Activated naive CD8-positive, alpha-beta T cell treated with anti-CD3 and anti-CD28 coated beads, Interleukin-2, amount 50 U/mL, for 24 hours (primary cell): Measurements from ENCODE around the gene KCNK17.

ENCODE experiments used
- ATAC-seq: fragments of 150-1000 bp; cut with Tn5 transposase; one replicate; pipeline ENCODE4 v1.10.0; 2021
- DNase-seq: peaks from one replicate; pipeline ENCODE4 v3.0.0; 2021
- H3K27ac Mint-ChIP-seq: one replicate; pipeline ENCODE4 v1.8.0; 2021; ENCODE audit warnings: mild to moderate bottlenecking, mixed read lengths
- H3K27me3 Mint-ChIP-seq: one replicate; pipeline ENCODE4 v1.8.0; 2021; ENCODE audit warnings: mixed read lengths
- H3K36me3 Mint-ChIP-seq: one replicate; pipeline ENCODE4 v1.8.0; 2021; ENCODE audit warnings: low read depth, mixed read lengths
- H3K4me1 Mint-ChIP-seq: one replicate; pipeline ENCODE4 v1.8.0; 2021; ENCODE audit warnings: mixed read lengths
- H3K4me3 Mint-ChIP-seq: one replicate; pipeline ENCODE4 v1.8.0; 2021; ENCODE audit warnings: mild to moderate bottlenecking, moderate library complexity, mixed read lengths
- H3K9me3 Mint-ChIP-seq: one replicate; pipeline ENCODE4 v1.8.0; 2021; ENCODE audit warnings: mixed read lengths

Gene KCNK17

DNA sequence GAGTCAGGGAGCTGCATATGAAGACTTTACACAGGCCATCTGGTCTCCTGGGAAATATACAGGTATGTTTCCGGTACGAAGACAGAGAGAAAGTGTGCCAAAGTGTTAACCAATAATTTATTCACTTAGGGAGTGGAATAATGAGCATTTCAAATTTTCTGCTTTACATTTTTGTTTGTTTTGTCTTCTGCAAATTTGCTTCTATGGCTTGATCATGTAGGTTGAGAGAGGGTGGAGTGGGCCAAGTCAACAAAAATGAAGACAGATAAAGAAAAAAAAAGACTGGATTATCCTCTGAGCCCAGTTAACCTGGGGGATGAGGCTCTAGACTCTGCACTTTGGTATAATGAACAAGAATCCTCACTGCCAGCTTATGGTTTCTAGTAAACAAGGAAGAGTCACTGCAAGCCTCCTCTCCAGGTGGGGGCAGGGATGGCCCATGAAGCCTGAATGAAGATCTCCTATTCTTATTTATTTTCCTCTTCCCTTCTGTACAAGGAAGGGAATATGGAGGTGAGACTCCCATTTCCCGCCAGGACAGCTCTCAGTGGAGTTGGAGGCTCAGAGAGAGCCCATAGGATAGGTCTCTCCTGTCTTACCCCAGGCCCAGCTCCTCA lies 37.7 kb downstream of the KCNK17 start:
- Mint-ChIP-seq H3K27ac (no peak overlapping the region), H3K36me3 (no peaks in the 10 kb centered on the region), H3K27me3 (peaks cover 4% of the 10 kb centered on the region), H3K4me3 (no peak overlapping the region), H3K9me3 (no peaks in the 10 kb centered on the region), H3K4me1 (no peaks in the 10 kb centered on the region)
- DNase-seq (no peak), ATAC-seq (no peak)

DNA sequence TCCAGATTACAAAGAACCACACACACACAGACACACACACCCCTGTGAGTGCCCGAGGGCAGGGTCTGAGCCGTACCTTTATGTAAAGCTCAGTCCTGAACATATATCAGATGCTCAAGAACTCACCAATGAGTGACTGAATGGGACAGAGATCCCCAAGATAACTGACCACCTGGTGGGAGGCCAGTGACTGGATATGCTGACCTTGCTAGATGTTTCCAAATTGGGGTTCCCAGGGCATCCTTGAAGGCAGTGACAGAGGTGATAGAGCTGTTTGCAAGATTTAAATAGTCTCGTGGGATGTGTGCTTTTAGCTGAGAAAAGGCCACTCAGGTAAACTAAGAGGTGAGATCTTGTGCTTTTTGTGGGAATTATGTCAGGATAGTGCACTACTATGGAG lies 39.3 kb downstream of the KCNK17 start:
- Mint-ChIP-seq H3K4me3 (no peak overlapping the region), H3K36me3 (no peaks in the 10 kb centered on the region), H3K4me1 (no peaks in the 10 kb centered on the region), H3K27ac (no peak overlapping the region), H3K9me3 (no peaks in the 10 kb centered on the region), H3K27me3 (peaks cover 1% of the 10 kb centered on the region)
- DNase-seq (no peak), ATAC-seq (no peak)

DNA sequence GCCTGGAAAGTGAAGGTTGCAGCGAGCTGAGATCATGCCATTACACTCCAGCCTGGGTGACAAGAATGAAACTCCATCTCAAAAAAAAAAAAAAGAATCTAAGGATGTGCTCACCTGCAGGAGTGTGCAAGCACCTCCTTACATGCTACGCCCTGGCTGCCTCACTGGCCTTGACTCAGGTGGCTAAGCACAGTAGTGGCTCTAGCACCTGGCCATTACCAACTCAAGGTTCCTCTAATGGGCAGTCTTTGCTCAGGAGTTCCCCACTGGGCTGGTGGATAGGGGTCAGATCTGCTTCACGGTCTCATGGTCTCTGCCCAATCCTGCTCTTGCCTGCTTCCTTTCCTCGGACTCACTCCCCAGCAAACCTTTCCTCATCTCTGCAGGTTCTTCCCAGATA lies 39.7 kb downstream of the KCNK17 start:
- Mint-ChIP-seq H3K4me1 (no peaks in the 10 kb centered on the region), H3K9me3 (no peaks in the 10 kb centered on the region), H3K4me3 (no peak overlapping the region), H3K36me3 (no peaks in the 10 kb centered on the region), H3K27ac (no peak overlapping the region), H3K27me3 (peaks cover 1% of the 10 kb centered on the region)
- no peak for DNase-seq
- ATAC-seq = no peak

DNA sequence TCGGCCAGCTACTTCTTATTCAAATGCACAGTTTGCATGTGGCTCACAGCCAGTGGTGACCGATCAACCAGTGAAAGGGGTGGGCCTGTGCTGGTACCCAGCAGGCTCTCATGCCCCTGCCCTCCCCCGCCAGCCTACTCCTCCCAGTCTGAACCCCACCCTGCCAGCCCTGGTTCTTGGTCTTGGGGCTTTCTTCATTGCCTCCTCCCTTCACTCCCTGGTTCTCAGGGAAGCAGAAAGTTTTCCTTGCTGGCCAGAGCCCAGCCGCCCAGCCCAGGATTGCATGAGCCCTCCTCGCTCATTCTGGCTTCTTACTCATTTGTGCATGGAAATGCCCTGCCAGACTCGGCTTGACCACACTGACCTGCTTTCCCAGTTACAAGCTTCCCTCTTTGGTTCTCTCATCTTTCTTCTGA lies 40.8 kb downstream of the KCNK17 start:
- Mint-ChIP-seq H3K9me3 (no peaks in the 10 kb centered on the region), H3K27me3 (peaks cover 1% of the 10 kb centered on the region), H3K27ac (no peak overlapping the region), H3K4me3 (no peak overlapping the region), H3K4me1 (no peaks in the 10 kb centered on the region), H3K36me3 (no peaks in the 10 kb centered on the region)
- no peak for DNase-seq
- ATAC-seq = no peak

DNA sequence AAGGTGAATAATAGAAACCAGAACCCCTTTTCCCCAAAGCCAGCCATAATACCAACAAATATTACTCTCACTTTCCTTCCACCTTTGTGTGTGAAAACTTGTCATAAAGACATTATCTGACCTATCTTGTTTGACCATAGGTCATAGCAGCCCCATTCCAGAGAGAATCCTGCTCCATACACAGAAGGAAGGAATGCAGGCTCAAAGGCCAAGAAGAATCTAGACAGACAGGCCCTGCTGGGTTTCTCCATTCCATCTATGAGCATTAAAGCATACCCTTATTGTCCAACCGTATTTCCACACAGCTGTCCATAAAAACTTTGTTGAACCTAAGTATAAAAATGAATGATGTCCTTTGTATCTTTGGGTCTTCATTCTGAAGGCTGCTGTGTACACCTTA lies 44.3 kb downstream of the KCNK17 start:
- ATAC-seq = no peak
- no peaks in the 10 kb centered on the region for H3K9me3 Mint-ChIP-seq

DNA sequence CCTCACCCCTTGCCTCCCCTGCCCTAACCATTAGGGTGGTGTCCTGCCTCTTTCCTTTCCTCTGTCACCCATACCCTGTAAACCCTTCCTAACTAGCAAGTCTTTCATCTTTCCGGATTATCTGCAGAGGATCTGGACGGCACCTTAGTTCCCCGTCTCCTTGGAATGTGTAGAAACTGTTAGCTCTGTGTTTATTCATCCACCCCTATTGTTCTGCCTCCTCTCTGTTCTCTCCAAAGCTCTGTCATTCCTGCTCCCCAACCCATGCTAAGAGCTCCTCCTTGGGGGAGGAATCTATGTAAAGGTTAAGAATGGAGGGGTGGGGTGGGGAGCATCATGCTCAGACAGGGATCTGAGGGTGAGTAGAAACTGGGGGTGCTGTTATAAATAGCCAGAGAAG lies 45.5 kb downstream of the KCNK17 start:
- ATAC-seq = no peak

More for the DNA sequence above, 44.3 kb downstream of the KCNK17 start:
- H3K36me3 Mint-ChIP-seq = no peaks in the 10 kb centered on the region
- H3K4me1 Mint-ChIP-seq = peaks cover 8% of the 10 kb centered on the region
- no peak overlapping the region for H3K27ac Mint-ChIP-seq
- H3K27me3 Mint-ChIP-seq = peaks cover 1% of the 10 kb centered on the region
- no peak overlapping the region for H3K4me3 Mint-ChIP-seq
- no peak for DNase-seq

DNA sequence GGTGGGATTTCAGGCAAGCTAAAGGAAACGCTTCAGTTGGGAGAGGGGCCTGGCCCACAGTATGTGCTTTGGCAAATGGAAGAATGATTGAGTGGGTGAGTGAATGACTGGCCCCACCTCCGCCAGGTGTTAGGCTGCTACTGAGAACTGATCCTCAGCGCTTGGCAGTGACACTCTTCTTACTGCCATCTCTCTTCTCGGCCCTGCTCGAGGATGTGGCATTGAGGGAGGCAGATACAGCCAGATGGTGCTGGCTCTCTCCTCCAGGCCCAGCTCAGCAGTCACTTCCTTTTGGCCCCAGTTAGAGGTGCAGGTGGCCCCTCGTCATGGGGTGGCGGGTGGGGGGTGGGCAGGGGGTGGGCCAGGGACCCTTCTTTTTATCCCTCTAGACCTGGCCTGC lies 46.0 kb downstream of the KCNK17 start:
- Mint-ChIP-seq H3K27ac (no peak overlapping the region), H3K9me3 (no peaks in the 10 kb centered on the region)

More for the DNA sequence above, 45.5 kb downstream of the KCNK17 start:
- no peaks in the 10 kb centered on the region for H3K36me3 Mint-ChIP-seq
- no peak for DNase-seq
- H3K4me3 Mint-ChIP-seq = no peak overlapping the region
- no peak overlapping the region for H3K27ac Mint-ChIP-seq
- peaks cover 15% of the 10 kb centered on the region for H3K4me1 Mint-ChIP-seq
- H3K9me3 Mint-ChIP-seq = no peaks in the 10 kb centered on the region
- H3K27me3 Mint-ChIP-seq = peaks cover 1% of the 10 kb centered on the region

DNA sequence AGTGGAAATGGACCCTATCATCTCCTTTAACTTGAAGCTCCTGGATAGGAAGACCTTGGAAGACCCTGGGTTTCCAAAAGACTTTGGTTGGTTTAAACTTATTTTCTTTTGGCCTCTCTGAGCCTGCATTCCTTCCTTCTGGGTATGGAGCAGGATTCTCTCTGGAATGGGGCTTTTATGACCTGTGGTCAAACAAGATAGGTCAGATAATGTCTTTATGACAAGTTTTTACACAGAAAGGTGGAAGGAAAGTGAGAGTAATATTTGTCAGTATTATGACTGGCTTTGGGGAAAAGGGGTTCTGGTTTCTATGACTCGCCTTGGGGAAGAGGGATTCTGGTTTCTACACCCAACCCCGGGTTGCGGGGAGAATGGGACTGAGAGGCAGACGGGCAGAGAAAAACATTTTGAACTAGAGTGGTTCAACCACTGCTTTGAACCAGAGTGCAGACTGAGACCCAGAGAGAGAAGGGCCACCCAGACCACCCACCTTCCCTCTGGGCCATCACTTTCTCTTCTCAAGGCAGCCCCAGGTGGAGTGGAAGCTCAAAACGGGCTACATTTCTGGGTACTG lies 47.4 kb downstream of the KCNK17 start:
- H3K9me3 Mint-ChIP-seq = no peaks in the 10 kb centered on the region
- ATAC-seq (peak; percentile 61), DNase-seq (peak; percentile 6)
- no peak overlapping the region for H3K4me3 Mint-ChIP-seq
- peaks cover 5% of the 10 kb centered on the region for H3K27me3 Mint-ChIP-seq
- no peak overlapping the region for H3K27ac Mint-ChIP-seq
- no peaks in the 10 kb centered on the region for H3K36me3 Mint-ChIP-seq
- peaks cover 20% of the 10 kb centered on the region for H3K4me1 Mint-ChIP-seq

More for the DNA sequence above, 46.0 kb downstream of the KCNK17 start:
- Mint-ChIP-seq H3K36me3 (no peaks in the 10 kb centered on the region), H3K27me3 (peaks cover 1% of the 10 kb centered on the region), H3K4me3 (no peak overlapping the region), H3K4me1 (peaks cover 20% of the 10 kb centered on the region)
- DNase-seq (no peak), ATAC-seq (no peak)

DNA sequence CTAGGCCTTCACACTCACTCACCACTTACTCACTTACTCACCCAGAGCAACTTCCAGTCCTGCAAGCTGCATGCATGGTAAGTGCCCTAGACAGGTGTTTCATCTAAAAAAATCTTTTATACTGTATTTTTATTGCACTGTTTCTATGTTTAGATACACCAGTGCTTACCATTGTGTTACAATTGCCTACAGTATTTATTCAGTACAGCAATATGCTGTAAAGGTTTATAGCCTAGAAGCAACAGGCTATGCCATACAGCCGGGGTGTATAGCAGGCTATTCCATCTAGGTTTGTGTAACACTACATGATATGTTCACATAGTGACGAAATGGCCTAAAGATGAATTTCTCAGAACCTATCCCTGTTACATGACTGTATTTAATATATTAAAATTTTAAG lies 47.8 kb downstream of the KCNK17 start:
- Mint-ChIP-seq H3K4me1 (peaks cover 20% of the 10 kb centered on the region), H3K4me3 (no peak overlapping the region), H3K27me3 (peaks cover 6% of the 10 kb centered on the region), H3K27ac (no peak overlapping the region), H3K36me3 (no peaks in the 10 kb centered on the region), H3K9me3 (no peaks in the 10 kb centered on the region)
- no peak for DNase-seq
- ATAC-seq = no peak

DNA sequence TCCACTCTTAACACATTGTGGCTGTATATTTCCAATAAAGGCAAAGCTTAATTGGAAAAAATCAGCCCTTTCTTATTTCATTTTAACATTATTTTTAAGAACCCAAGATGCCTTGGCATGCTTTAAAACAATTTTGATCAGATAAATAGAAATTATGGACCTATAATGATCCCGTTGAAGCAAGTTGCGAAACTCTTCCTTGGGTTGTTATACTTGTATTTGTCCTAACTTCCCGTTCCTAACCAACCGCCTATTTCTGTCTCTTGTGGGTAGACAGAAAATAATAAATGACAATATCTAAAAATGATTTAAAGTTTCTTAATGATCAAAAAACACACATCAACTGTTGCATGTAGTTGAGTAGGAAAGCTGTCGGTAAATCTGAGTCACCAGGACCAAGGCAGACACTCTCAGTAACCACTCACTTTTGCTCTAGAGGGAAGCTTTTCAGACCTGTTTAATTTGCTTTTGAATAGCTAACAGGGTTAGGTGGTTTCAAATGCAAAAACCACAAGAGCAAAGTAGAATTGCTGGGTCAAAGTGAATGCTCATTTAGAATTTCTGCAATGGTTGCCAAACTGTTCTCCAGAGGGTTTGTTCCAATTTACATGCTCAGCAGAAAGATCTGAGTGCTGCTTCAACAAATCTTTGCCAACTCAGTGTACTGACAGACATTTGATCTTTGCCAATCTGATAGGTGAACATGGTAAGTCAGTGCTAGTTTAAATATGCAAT lies 50.7 kb downstream of the KCNK17 start:
- Mint-ChIP-seq H3K4me1 (peaks cover 20% of the 10 kb centered on the region), H3K9me3 (no peaks in the 10 kb centered on the region), H3K4me3 (no peak overlapping the region), H3K36me3 (no peaks in the 10 kb centered on the region), H3K27ac (peak overlapping the region; percentile 69), H3K27me3 (peaks cover 18% of the 10 kb centered on the region)
- DNase-seq = peak; percentile 10
- peak; percentile 87 for ATAC-seq

DNA sequence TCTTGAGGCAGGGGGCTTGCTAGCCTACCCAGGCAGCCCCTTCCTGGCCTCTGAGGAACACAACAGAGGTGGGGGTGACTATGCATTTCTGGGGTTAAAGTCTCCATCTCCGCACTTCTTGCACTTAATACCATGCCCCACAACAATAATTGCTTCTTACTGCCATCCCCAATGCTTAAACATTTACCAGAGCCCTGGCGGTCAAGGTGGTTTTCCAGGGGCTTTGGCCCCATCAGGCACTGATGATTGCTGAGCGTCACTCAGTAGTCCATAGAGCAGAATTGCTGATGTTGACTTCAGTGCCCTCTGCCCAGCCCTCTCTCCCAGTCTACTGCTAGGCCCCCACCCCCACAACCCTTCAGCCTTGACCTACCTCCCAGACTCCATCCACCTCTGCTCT lies 52.5 kb downstream of the KCNK17 start:
- H3K4me3 Mint-ChIP-seq = no peak overlapping the region
- DNase-seq (no peak), ATAC-seq (no peak)
- H3K4me1 Mint-ChIP-seq = peaks cover 13% of the 10 kb centered on the region
- peaks cover 18% of the 10 kb centered on the region for H3K27me3 Mint-ChIP-seq
- no peaks in the 10 kb centered on the region for H3K9me3 Mint-ChIP-seq
- no peak overlapping the region for H3K27ac Mint-ChIP-seq
- H3K36me3 Mint-ChIP-seq = no peaks in the 10 kb centered on the region

DNA sequence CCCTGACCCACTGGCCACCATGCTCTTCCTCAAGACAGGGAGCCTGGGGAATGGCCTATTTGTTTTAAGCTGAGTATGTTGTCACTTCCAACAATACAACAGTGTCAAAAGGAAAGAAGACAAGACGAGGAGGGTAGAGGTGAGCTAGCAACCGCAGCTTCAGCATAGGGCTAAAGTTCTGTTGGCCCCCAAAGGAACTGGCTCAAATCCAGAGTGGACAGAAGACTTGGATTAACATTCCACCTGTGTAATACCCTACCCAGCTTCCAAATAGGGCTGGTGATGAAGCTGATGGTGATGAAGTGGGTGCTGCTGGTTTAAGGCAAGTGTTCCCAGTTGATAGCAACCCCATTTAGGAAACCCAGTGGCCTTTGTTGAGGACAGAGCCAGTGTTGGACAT lies 53.3 kb downstream of the KCNK17 start:
- peaks cover 20% of the 10 kb centered on the region for H3K27me3 Mint-ChIP-seq
- no peaks in the 10 kb centered on the region for H3K36me3 Mint-ChIP-seq
- DNase-seq (no peak), ATAC-seq (no peak)
- H3K27ac Mint-ChIP-seq = no peak overlapping the region
- H3K4me3 Mint-ChIP-seq = no peak overlapping the region
- no peaks in the 10 kb centered on the region for H3K9me3 Mint-ChIP-seq
- H3K4me1 Mint-ChIP-seq = peaks cover 12% of the 10 kb centered on the region

DNA sequence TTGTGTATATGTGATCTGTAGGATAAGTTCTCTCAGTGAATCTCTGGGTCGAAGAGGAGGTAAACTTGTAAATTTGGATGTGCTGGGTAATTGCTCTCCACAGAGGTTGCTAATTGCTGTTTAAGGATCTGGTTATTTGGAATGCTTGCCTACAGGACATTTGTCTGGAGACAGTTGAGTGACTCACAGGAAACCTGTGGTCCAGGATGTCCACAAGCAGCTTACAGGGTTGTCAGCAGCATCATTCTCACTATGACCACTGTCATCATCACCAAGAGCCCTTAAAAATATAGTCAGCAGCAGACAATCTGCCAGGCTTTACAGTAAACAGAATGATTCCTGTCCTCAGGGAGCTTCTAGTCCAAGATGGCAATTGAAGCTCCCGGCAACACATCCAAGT lies 53.8 kb downstream of the KCNK17 start:
- H3K4me3 Mint-ChIP-seq = no peak overlapping the region
- no peak overlapping the region for H3K27ac Mint-ChIP-seq
- peaks cover 20% of the 10 kb centered on the region for H3K27me3 Mint-ChIP-seq
- H3K9me3 Mint-ChIP-seq = no peaks in the 10 kb centered on the region
- H3K36me3 Mint-ChIP-seq = no peaks in the 10 kb centered on the region
- H3K4me1 Mint-ChIP-seq = peaks cover 12% of the 10 kb centered on the region
- ATAC-seq (no peak), DNase-seq (no peak)

DNA sequence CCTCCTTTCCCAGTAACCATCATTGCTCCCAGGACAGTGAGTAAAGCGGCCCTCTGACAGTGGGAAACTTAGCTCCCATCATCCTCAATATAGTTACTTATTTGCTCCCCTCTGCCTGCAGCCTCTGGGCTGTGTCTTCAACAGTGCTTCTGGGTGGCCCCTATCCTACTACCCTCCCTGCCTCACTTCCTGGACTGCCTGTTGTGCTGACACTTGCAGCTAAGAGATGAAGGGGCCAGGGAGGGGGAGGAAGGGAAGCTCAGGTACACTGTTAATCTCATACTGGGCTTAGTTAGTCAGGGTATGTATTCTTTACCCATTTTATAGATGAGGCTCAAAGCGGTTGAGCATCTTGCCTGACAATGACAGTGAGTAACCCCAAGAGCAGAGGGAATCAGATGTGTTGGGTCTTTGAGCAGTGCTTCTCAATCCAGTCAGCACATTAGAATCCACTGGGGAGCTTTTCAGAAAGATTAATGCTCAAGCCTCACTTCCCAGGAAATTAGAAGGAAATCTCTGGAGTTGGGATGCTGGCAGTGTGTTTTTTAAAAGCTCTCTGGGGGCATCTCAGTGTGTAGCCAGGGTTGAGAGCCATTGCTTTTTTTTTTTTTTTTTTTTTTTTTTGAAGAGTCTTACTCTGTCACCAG lies 57.8 kb downstream of the KCNK17 start:
- peaks cover 18% of the 10 kb centered on the region for H3K27me3 Mint-ChIP-seq
- DNase-seq (no peak), ATAC-seq (no peak)
- no peak overlapping the region for H3K4me3 Mint-ChIP-seq
- H3K27ac Mint-ChIP-seq = no peak overlapping the region
- H3K4me1 Mint-ChIP-seq = peaks cover 6% of the 10 kb centered on the region
- H3K36me3 Mint-ChIP-seq = no peaks in the 10 kb centered on the region
- H3K9me3 Mint-ChIP-seq = peaks cover 8% of the 10 kb centered on the region

DNA sequence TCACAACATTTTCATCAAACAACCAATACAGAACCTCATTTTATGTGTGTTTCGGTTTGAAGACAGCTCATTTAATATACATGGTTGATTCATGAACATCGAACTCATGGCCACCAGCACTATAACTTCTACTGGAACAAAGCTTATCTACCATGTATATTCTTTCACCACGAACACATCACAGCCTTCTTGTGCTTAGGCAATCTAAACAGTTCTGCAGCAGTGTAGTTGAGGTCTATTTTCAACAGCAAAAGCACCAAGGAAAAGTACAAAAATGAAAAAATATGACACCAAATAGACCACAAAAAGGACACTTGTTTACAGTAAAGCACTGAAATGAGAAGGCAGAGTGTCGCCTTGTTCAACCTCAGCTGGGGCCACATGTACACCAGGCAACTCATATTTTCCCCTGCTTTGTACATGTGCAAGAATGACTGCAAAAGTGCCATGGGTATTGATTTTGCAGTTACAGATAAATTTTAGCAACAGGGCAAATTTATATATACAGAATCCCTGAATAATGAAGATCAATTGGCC lies 59.2 kb downstream of the KCNK17 start:
- Mint-ChIP-seq H3K36me3 (no peaks in the 10 kb centered on the region), H3K9me3 (peaks cover 8% of the 10 kb centered on the region), H3K4me3 (no peak overlapping the region), H3K4me1 (peaks cover 6% of the 10 kb centered on the region), H3K27me3 (peaks cover 10% of the 10 kb centered on the region), H3K27ac (no peak overlapping the region)
- no peak for DNase-seq
- no peak for ATAC-seq
